PC-3 (cell line): ENCODE results near the gene SPDYE1.

Experiments
- CTCF ChIP-seq: fragments of 300-600 bp; sonication (generic); conservative IDR thresholded peaks from 2 replicates; pipeline ENCODE4 v1.5.1; 2017; ENCODE audit warnings: antibody characterized with exemption, low read depth, mild to moderate bottlenecking, low read length
- EZH2 ChIP-seq: fragments of 300-600 bp; sonication (generic); IDR thresholded peaks from one replicate; pipeline ENCODE4 v1.6.1; 2017; ENCODE audit warnings: antibody characterized with exemption, mild to moderate bottlenecking, low read length; ENCODE audit not compliant: unreplicated experiment
- EZH2phosphoT487 ChIP-seq: fragments of 300-600 bp; sonication (generic); IDR thresholded peaks from 2 replicates; pipeline ENCODE4 v1.6.1; 2018; ENCODE audit warnings: mild to moderate bottlenecking, antibody characterized with exemption, low read length, borderline replicate concordance

- no peak for TF ChIP-seq CTCF
- TF ChIP-seq EZH2, result no peak
- no peak for TF ChIP-seq EZH2phosphoT487
Measured at GRCh38 chr7:44058759-44059218, 61.1 kb downstream of the SPDYE1 start.
